HepG2 (cell line): ENCODE data around the gene TBC1D14. TPM values are rescaled to one million over a fixed set of nuclear protein-coding genes. Genes with fewer than 3 reads are reported as not detected.

Experiments used
- ATAC-seq: fragments of 200-7000 bp; cut with Tn5 transposase; 3 replicates; pipeline ENCODE4 v1.9.1; 2020; ENCODE audit warnings: mild to moderate bottlenecking, moderate library complexity
- BruUV-seq: library from RNA; stranded (reverse); fragments of 400-500 nt; replicated peaks from 2 replicates; lab custom pipeline; 2021; lab: Mats Ljungman, UMichigan
- CTCF ChIA-PET: fragments of 300-600 bp; formaldehyde crosslinking; extraction: SDS; loops from one replicate; lab custom pipeline; 2021; ENCODE audit warnings: low total read pairs, inconsistent platforms, low intra/inter-chr PET ratio; lab: Yijun Ruan, JAX
- POLR2A ChIA-PET: fragments of 350-600 bp; sonication (Branson Sonifier 250); formaldehyde crosslinking; loops from one replicate; lab custom pipeline; 2020; ENCODE audit warnings: antibody characterized with exemption, inconsistent platforms; lab: Yijun Ruan, JAX
- DNase-seq: peaks from one replicate; pipeline ENCODE4 v3.0.0-alpha.2; 2015; ENCODE audit warnings: low spot score
- FAIRE-seq: peaks from 3 replicates; lab custom pipeline; 2011; peaks lifted over from hg19 to GRCh38; lab: Jason Lieb, UNC
- H2AFZ ChIP-seq: one replicate; pipeline ENCODE4 v1.6.1; 2011; ENCODE audit warnings: low read length, inconsistent platforms
- H3K27ac ChIP-seq: fragments of 300-600 bp; 3 replicates; pipeline ENCODE4 v1.8.0; 2011; ENCODE audit warnings: mixed run types, mild to moderate bottlenecking, mixed read lengths, low read length, inconsistent platforms; ENCODE audit not compliant: insufficient read depth; ENCODE audit errors: extremely low read length
- H3K27me3 ChIP-seq, 2 experiments: fragments of 200-600 bp in 1 of 2; 2 replicates in 1 of 2; 3 replicates in 1 of 2; pipeline versions ENCODE4 v1.6.0 to v1.8.0; 2011; ENCODE audit warnings: low read length in 2 of 2, mild to moderate bottlenecking in 2 of 2, moderate library complexity in 2 of 2, inconsistent platforms in 1 of 2; ENCODE audit not compliant: insufficient read depth in 2 of 2, control insufficient read depth in 1 of 2
- H3K36me3 ChIP-seq, 2 experiments: fragments of 200-600 bp in 1 of 2; replicated peaks in 1 of 2; 2 replicates in 1 of 2; 3 replicates in 1 of 2; pipeline versions ENCODE4 v1.5.1 to v1.8.0; 2011; ENCODE audit warnings: low read length in 2 of 2, inconsistent platforms in 1 of 2; ENCODE audit not compliant: insufficient read depth in 2 of 2, control insufficient read depth in 1 of 2
- H3K4me1 ChIP-seq: 2 replicates; pipeline ENCODE4 v1.5.1; 2012; ENCODE audit warnings: low read length, inconsistent platforms; ENCODE audit not compliant: insufficient read depth
- H3K4me2 ChIP-seq: 2 replicates; pipeline ENCODE4 v1.6.0; 2011; ENCODE audit warnings: low read depth, low read length, inconsistent platforms
- H3K4me3 ChIP-seq, 3 experiments: fragments of 200-600 bp in 1 of 3; sonication (generic), shearing (Covaris generic) in 1 of 3; replicated peaks in 1 of 3; 2 replicates each; pipeline ENCODE4 v1.5.1; 2011 to 2016; ENCODE audit warnings: low read length in 3 of 3, inconsistent platforms in 2 of 3, low read depth in 2 of 3, mild to moderate bottlenecking in 2 of 3, control low read depth in 1 of 3, mixed read lengths in 1 of 3; ENCODE audit not compliant: insufficient read depth in 1 of 3
- H3K79me2 ChIP-seq: one replicate; pipeline ENCODE4 v1.6.1; 2011; ENCODE audit warnings: low read length, inconsistent platforms; ENCODE audit not compliant: insufficient read depth
- H3K9ac ChIP-seq: 2 replicates; pipeline ENCODE4 v1.6.0; 2011; ENCODE audit warnings: mild to moderate bottlenecking, low read depth, low read length, inconsistent platforms; ENCODE audit not compliant: insufficient read depth
- H3K9me3 ChIP-seq: 2 replicates; pipeline ENCODE4 v1.5.1; 2012; ENCODE audit warnings: mild to moderate bottlenecking, low read length
- H4K20me1 ChIP-seq: 2 replicates; pipeline ENCODE4 v1.6.0; 2011; ENCODE audit warnings: inconsistent platforms, mild to moderate bottlenecking, low read length, moderate library complexity; ENCODE audit not compliant: insufficient read depth
- HHEX ChIP-seq: IDR thresholded peaks from 2 replicates; pipeline ENCODE4 v1.6.1; 2016; ENCODE audit warnings: control low read depth
- HMG20B ChIP-seq: conservative IDR thresholded peaks from 2 replicates; pipeline ENCODE4 v1.6.1; 2016; ENCODE audit warnings: missing genetic modification reagents, missing compliant biosample characterization
- SETDB1 ChIP-seq: sonication (generic); formaldehyde crosslinking; IDR thresholded peaks from 2 replicates; pipeline ENCODE4 v1.5.1; 2020; ENCODE audit warnings: missing genetic modification reagents, mild to moderate bottlenecking, borderline replicate concordance
- ZNF205 ChIP-seq: IDR thresholded peaks from 2 replicates; pipeline ENCODE4 v1.6.1; 2018; ENCODE audit warnings: missing biosample characterization, missing genetic modification reagents
- ZNF264 ChIP-seq: sonication (generic); formaldehyde crosslinking; IDR thresholded peaks from 2 replicates; pipeline ENCODE4 v1.4.0; 2020; ENCODE audit warnings: missing genetic modification reagents
- ZNF652 ChIP-seq: IDR thresholded peaks from 2 replicates; pipeline ENCODE4 v1.6.1; 2016; ENCODE audit warnings: low read depth, borderline replicate concordance
- ZSCAN25 ChIP-seq: sonication (generic); formaldehyde crosslinking; IDR thresholded peaks from 2 replicates; pipeline ENCODE4 v1.8.0; 2022; ENCODE audit warnings: mild to moderate bottlenecking, missing genetic modification reagents
- WGBS: methylation state at CpG from one replicate; pipeline ENCODE4 v1.1.6; 2017; ENCODE audit warnings: low lambda C conversion rate; 5-methylcytosine and 5-hydroxymethylcytosine counted together
- in situ Hi-C: cut with HindIII; loops from 2 replicates; pipeline ENCODE4 v1.10.0; 2017; ENCODE audit warnings: low pct_unique_long_range_greater_than_20kb; ENCODE audit not compliant: extremely low pct_ligation_motif_present
- intact Hi-C: fragments of 100-400 bp; cut with micrococcal nuclease; formaldehyde crosslinking; loops from one replicate; pipeline ENCODE4 v1.10.0; 2022; ENCODE audit not compliant: unreplicated experiment
- polyA plus RNA-seq, 8 experiments: library from polyadenylated mRNA; depleted of rRNA in 3 of 8; stranded (reverse) in 7 of 8; unstranded in 1 of 8; fragments of >200 nt; fragmentation: Illumina TruSeq in 4 of 8; extraction: Trizol in 4 of 8; gene quantifications; 2 replicates each; pipeline versions ENCODE4 v1.2.1 to v1.2.3, GENCODE V29; 2011 to 2016; ENCODE audit warnings: low read depth in 4 of 8, missing spikeins in 1 of 8, mixed read lengths in 1 of 8; ENCODE audit not compliant: insufficient read depth in 1 of 8
- total RNA-seq, 5 experiments: library from RNA; depleted of rRNA; stranded (reverse); fragments of >200 nt; fragmentation: Illumina TruSeq; extraction: Trizol; gene quantifications; 2 replicates each; pipeline ENCODE4 v1.2.3, GENCODE V29; 2016; ENCODE audit warnings: low read depth in 1 of 5
- TF ChIP-seq, protein P1 (sequence below): IDR thresholded peaks from 2 replicates; pipeline ENCODE4 v1.6.1; 2012; ENCODE audit warnings: inconsistent platforms
- TF ChIP-seq, protein P2 (sequence below), 2 experiments: sonication (generic) in 1 of 2; formaldehyde crosslinking in 1 of 2; IDR thresholded peaks; 2 replicates each; pipeline versions ENCODE4 v1.4.0 to v1.6.1; 2016 to 2020; ENCODE audit warnings: borderline replicate concordance in 1 of 2, low read depth in 1 of 2, mild to moderate bottlenecking in 1 of 2, missing genetic modification reagents in 1 of 2
- TF ChIP-seq, protein P3 (sequence below): sonication (generic); formaldehyde crosslinking; IDR thresholded peaks from 2 replicates; pipeline ENCODE4 v1.8.0; 2023; ENCODE audit warnings: mild to moderate bottlenecking, missing genetic modification reagents

TBC1D14 gene
- total and polyA plus RNA-seq, 2 of the 13 experiments (the other 11 are each of a cell fraction or from before 2014, with no cell fraction given), result 29.5 to 46.5 TPM

DNA sequence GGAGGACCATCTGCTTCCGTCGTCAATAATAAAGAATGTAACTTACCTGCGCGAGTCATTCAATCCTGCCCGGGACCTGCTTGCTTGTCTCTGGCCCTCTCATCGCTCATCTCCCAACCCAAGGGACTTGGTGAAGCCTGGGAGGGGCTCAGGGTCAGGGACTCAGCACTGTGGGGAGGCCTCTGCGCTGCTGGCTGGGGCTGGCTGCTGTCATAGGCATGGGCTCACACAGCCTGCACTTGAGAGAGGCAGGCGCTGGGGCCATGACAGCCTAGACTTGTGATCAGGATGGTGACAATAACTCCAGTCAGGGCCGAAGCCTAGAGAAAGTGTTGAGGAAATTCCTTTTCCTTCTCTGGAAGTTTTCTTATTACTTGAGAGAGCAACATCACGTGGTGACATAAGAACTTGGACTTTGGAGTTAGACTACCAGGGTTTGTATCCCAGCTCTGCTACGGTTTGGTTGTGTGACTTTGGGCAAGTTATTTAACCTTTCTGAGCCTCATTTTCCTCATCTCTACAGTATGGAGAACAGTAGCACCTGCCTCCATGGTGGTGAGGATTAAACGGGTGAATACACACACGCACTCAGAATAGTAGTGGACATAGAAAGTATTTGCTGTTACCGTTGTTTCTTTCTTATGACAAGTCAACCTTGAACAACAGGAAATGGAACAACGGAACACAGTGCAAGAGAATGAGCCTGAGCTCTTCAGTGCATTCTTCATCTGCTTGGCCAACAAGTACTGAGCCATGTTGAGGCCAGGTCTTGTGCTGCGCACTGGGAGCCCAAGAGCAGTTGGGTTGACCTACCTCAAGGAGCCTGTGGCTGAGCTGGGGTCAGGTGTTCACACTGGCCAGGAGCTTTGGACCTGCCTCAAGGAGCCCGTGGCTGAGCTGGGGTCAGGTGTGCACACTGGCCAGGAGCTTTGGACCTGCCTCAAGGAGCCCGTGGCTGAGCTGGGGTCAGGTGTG is 60.5 kb downstream of the TBC1D14 start (continued):
- TF ChIP-seq, protein P1, sequence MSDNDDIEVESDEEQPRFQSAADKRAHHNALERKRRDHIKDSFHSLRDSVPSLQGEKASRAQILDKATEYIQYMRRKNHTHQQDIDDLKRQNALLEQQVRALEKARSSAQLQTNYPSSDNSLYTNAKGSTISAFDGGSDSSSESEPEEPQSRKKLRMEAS, result no peak
- TF ChIP-seq, all 625 proteins: peak for 0

DNA sequence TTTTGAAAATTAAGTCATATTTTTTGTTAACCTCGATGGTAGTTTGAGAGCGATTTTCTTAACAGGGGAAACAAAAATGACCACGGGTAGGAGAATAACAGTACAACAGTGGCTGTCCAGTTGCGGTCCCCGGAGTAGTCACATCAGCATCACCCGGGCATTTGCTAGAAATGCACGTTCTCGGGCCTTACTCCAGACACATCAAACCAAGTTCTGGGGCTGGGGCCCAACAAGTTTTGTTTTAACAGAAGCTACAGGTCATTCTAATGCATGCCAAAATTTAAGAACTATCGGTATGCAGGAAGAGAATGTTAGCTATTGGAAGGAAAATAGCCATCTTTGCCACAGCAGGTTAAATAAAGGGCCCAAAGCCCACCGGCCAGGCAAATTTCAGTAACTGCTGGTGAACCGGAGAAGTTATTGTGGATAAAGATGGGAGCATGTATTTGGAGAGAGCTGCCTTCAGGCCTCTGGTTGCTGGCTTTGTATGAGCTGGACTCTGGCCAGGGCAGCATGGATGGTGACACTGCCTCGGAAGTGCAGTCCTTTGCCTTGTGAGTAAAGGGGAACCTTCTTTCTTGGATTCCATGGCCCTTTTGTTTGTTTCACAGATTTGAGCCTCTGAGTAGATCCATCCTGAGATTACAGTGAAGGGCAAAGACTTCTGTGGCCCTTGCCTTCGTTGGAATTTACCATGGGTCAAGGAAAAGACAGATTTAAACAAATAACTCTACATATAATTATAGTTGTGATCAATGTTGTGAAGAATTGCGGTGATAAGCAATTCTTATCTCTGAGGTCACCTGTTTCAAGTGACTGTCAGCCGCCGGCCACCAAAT is 62.1 kb downstream of the TBC1D14 start:
- Histone ChIP-seq H3K4me3 (no peak overlapping the region), H3K4me1 (peaks cover 16% of the 10 kb centered on the region), H3K79me2 (peaks cover 12% of the 10 kb centered on the region), H3K9ac (no peak overlapping the region), H3K36me3 (peaks cover 11 to 35% of the 10 kb centered on the region in 2 experiments), H4K20me1 (peaks cover 8% of the 10 kb centered on the region; the same call in 1 of the 2 replicates), H3K9me3 (no peaks in the 10 kb centered on the region), H3K27me3 (no peaks in the 10 kb centered on the region), H3K27ac (no peak overlapping the region), H2AFZ (no peak overlapping the region), H3K4me2 (no peak overlapping the region)
- FAIRE-seq, result no peak
- intact Hi-C loops (loop anchor here (5.0 kb wide), 1 partner anchor 44 kb away; no protein-coding TSS in a partner anchor), in situ Hi-C loops (no loop called here)
- ATAC-seq, result no peak
- BruUV-seq, result no TSS peak
- 94% methylated on average over 15 of the region's 16 CpGs for WGBS
- DNase-seq, result no peak
- TF ChIP-seq ZNF652 (CRISPR knock-in tag) (no peak), HMG20B (CRISPR knock-in tag) (no peak), ZNF205 (CRISPR knock-in tag) (no peak), HHEX (CRISPR knock-in tag) (no peak), SETDB1 (CRISPR knock-in tag) (no peak), ZNF264 (CRISPR knock-in tag) (no peak), ZSCAN25 (CRISPR knock-in tag) (no peak)
- TF ChIP-seq, protein P2, sequence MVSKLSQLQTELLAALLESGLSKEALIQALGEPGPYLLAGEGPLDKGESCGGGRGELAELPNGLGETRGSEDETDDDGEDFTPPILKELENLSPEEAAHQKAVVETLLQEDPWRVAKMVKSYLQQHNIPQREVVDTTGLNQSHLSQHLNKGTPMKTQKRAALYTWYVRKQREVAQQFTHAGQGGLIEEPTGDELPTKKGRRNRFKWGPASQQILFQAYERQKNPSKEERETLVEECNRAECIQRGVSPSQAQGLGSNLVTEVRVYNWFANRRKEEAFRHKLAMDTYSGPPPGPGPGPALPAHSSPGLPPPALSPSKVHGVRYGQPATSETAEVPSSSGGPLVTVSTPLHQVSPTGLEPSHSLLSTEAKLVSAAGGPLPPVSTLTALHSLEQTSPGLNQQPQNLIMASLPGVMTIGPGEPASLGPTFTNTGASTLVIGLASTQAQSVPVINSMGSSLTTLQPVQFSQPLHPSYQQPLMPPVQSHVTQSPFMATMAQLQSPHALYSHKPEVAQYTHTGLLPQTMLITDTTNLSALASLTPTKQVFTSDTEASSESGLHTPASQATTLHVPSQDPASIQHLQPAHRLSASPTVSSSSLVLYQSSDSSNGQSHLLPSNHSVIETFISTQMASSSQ (IDR thresholded peaks at IDR 0.05; ENCODE audit: low read depth), result no peak
- TF ChIP-seq, protein P2 (CRISPR knock-in tag; IDR thresholded peaks at IDR 0.05; ENCODE audit: borderline replicate concordance), result no peak
- TF ChIP-seq, protein P3, sequence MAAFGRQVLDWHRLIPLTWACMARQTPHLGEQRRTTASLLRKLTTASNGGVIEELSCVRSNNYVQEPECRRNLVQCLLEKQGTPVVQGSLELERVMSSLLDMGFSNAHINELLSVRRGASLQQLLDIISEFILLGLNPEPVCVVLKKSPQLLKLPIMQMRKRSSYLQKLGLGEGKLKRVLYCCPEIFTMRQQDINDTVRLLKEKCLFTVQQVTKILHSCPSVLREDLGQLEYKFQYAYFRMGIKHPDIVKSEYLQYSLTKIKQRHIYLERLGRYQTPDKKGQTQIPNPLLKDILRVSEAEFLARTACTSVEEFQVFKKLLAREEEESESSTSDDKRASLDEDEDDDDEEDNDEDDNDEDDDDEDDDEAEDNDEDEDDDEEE (CRISPR knock-in tag), result no peak
- ChIA-PET CTCF (no interaction called here), POLR2A (no interaction called here)
